NCI-H146 (cell line): ENCODE data around the gene VWA5A.
"Not testable (repeated sequence)": the region's sequence is repeated elsewhere in the genome, so short reads cannot be mapped to it uniquely, and the experiment has no call there.

Experiments
- DNase-seq: peaks from one replicate; lab custom pipeline; 2025; lab: John Stamatoyannopoulos, UW

Gene VWA5A

GRCh38 chr11:124093330-124093729, 21.9 kb upstream of the VWA5A start:
- DNase-seq: no peak

GRCh38 chr11:124094731-124095130, 20.5 kb upstream of the VWA5A start:
- DNase-seq: no peak

GRCh38 chr11:124096364-124096763, 18.9 kb upstream of the VWA5A start:
- DNase-seq: no peak

- no peak for DNase-seq
Measured at GRCh38 chr11:124098141-124098540, 17.1 kb upstream of the VWA5A start.

- no peak for DNase-seq
Measured at GRCh38 chr11:124101737-124102136, 13.5 kb upstream of the VWA5A start.

GRCh38 chr11:124108156-124108555, 7.1 kb upstream of the VWA5A start:
- DNase-seq: peak; percentile 1

GRCh38 chr11:124109377-124109776, 5.9 kb upstream of the VWA5A start:
- DNase-seq: no peak

GRCh38 chr11:124110201-124110600, 5.0 kb upstream of the VWA5A start:
- DNase-seq: no peak

- DNase-seq: no peak
Measured at GRCh38 chr11:124113890-124114289, 1.4 kb upstream of the VWA5A start.

GRCh38 chr11:124115782-124116616, 749 bp downstream of the VWA5A start:
- no peak for DNase-seq

GRCh38 chr11:124119103-124119502, 3.9 kb downstream of the VWA5A start:
- no peak for DNase-seq

- DNase-seq: no peak
Measured at GRCh38 chr11:124120891-124121290, 5.6 kb downstream of the VWA5A start.

GRCh38 chr11:124122123-124122522, 6.9 kb downstream of the VWA5A start:
- no peak for DNase-seq

- no peak for DNase-seq
Measured at GRCh38 chr11:124123622-124124021, 8.4 kb downstream of the VWA5A start.

GRCh38 chr11:124127134-124127533, 11.9 kb downstream of the VWA5A start:
- DNase-seq: not testable (repeated sequence)

- DNase-seq: no peak
Measured at GRCh38 chr11:124143034-124143433, 27.8 kb downstream of the VWA5A start.

- DNase-seq: no peak
Measured at GRCh38 chr11:124147951-124148350, 32.7 kb downstream of the VWA5A start.

GRCh38 chr11:124150684-124151083, 35.4 kb downstream of the VWA5A start:
- no peak for DNase-seq

GRCh38 chr11:124152770-124153407, 37.6 kb downstream of the VWA5A start:
- no peak for DNase-seq

GRCh38 chr11:124153821-124154220, 38.6 kb downstream of the VWA5A start:
- no peak for DNase-seq

- DNase-seq: no peak
Measured at GRCh38 chr11:124159481-124159880, 44.2 kb downstream of the VWA5A start.

GRCh38 chr11:124160986-124161385, 45.7 kb downstream of the VWA5A start:
- DNase-seq: no peak

- DNase-seq: peak; percentile 65
Measured at GRCh38 chr11:124167826-124168231, 52.6 kb downstream of the VWA5A start.

- DNase-seq: no peak
Measured at GRCh38 chr11:124168796-124169195, 53.5 kb downstream of the VWA5A start.
